GM18909 (cell line): Measurements from ENCODE around the gene TLR1.
"Not testable (repeated sequence)": the region's sequence is repeated elsewhere in the genome, so short reads cannot be mapped to it uniquely, and the experiment has no call there.

Experiments
- ATAC-seq: cut with Tn5 transposase; IDR thresholded peaks from one replicate; pipeline ENCODE4 v1.9.1; 2021; ENCODE audit warnings: mild to moderate bottlenecking; ENCODE audit not compliant: unreplicated experiment, poor library complexity

Gene TLR1

DNA sequence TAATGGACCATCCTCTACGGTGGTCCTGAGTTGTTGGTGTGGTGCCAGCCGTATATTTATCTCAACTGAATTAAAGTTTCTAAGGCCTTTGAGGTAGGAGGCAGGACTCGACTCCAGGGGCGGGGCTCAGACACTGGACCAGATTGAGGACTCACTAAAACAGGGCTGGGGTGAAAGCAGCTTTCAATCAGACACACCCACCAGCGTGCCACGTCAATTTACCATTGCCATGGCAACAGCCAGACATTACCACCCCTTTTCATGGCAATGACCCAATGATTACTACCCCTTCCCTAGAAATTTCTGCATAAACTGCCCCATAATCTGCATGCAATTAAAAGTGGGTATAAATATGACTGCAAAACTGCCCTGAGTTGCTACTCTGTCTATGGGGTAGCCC is 6.7 kb upstream of the TLR1 start:
- ATAC-seq: no peak

DNA sequence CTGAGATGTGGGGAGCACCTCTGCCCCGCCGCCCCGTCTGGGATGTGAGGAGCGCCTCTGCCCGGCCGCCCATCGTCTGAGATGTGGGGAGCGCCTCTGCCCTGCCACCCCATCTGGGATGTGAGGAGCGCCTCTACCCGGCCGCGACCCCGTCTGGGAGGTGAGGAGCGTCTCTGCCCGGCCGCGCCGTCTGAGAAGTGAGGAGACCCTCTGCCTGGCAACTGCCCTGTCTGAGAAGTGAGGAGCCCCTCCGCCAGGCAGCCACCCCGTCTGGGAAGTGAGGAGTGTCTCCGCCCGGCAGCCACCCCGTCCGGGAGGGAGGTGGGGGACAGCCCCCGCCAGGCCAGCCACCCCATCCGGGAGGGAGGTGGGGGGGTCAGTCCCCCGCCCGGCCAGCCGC is 2.9 kb upstream of the TLR1 start:
- not testable (repeated sequence) for ATAC-seq

DNA sequence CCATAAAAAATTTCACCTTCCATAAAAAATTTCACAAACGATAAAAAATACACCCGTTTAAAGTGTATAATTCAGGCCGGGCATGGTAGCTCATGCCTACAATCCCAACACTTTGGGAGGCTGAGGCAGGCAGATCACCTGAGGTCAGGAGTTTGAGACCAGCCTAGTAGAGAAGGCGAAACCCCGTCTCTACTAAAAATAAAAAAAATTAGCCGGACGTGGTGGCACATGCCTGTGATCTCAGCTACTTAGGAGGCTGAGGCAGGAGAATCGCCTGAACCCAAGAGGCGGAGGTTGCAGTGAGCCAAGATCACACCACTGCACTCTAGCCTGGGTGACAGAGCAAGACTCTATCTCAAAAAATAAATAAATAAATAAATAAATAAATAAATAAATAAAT is 1.7 kb upstream of the TLR1 start:
- not testable (repeated sequence) for ATAC-seq

DNA sequence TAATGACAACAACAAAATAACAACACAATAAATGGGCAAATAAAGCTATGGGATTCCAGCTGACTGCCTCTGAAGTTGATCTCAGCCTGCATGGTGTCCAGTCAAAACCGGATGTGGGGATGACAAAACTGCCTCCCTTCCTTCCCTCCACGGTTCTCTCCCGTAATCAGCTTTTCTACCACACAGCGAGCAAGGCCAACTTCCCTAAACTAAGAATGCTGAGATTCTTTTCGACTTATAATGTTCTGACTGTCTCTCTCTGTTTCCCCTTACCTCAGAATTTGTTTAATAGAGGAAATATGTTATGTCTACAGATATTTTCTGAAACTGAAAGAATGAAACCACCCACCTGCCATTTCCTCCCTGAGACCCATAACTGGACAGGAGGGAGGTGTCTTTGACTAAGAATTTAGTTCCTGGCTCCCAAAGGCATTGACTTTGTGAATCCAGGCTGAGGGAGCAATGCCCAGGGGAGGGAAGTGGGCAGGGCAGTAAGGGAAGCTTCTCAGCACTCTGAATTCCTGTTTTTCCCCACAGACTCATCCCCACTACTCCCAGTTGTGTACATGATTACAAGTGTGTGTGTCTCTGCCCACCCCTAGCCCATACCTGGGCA is 1.0 kb upstream of the TLR1 start:
- peak; percentile 80 for ATAC-seq

DNA sequence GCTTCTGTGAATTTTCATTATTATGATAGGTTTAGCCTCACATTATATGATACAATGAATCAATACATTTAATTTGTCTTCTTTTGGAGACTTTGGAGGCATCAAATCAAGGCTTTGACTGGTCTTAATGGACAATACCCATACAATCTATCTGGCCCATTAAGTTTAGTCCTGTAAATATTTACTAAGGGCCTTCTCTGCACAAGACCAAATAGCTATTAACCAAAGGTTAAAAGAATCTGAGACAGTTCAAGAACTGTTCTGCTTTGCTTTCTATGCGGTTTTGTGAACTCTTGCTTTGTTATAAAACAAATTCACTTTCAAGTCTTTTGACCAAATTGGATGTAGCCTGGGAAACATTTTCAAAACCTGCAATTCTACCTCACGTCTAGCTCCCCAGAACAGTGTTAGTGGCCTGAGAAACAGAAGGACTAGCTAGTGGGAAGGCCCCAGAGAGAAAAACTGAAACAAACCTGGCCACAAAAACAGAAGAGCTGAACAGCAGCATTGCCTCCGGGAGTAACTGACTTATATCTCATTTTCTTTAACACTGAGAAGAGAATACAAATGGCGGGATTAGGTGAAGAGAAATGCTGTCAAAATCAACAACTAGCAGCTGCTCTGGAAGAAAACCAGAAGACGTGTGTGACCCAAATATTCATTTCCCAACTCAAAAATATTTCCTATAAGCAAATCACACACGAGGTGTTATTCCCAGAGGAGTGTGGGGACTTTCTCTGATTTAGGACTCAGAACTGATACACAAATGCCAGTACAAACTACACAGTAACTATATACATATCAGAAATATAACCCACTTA is 548 bp downstream of the TLR1 start:
- peak; percentile 68 for ATAC-seq

DNA sequence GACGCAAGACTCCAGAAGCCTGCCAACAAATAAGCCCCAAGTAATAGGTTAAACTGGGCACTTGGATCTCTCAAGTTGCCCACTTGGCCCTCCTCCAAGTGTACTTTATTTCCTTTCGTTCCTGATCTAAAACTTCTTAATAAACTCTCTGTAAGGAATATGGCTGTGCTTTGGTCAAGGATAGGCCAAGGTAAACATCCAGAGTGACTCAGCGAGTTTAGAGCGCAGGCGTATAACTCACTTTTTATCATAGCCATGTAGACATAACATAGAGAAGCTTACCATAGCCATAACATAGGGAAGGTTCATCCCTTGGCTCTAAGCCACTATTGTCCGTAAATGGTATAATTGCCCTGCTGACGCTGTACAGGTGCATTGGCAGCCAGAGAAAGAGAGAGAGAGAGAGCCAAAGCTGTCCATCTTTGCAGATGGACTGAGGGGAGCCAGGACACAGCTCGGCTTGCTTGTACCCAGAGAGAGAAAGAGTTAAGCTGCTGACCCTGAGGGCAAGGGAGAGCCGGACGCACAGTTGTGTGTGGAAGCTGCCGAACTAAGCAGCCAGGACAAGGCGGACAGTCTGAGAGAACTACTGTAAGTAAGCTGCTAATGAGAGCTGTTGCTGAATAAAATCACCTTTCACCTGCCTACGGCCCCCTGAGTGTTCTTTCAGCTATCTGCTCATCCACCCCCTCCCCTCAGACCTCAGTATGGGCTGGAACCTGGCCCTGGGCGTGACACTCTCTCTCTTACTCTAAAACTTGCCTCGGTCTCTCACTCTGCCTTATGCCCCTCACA is 1.8 kb downstream of the TLR1 start:
- no peak for ATAC-seq

DNA sequence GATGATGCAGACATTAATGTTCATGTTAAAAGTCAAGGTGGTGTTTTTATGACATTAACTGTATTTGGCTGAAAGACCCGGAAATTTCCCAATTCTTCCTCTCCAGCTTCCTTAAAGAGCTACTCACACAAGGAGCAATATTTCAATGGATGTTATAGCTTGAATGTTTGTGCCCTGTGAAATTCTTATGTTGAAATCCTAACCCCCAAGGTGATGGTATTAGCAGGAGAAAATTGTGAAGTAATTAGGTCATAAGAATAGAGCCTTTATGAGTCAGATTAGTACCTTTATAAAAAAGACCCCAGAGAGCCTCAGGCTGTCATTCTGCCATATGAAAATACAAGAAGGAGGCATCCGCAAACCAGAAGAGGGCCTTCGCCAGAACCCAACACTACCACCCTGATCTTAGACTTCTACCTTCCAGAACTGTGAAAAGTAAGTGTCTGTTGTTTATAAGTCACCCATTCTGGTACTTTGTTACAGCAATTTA is 3.6 kb downstream of the TLR1 start:
- ATAC-seq: no peak

DNA sequence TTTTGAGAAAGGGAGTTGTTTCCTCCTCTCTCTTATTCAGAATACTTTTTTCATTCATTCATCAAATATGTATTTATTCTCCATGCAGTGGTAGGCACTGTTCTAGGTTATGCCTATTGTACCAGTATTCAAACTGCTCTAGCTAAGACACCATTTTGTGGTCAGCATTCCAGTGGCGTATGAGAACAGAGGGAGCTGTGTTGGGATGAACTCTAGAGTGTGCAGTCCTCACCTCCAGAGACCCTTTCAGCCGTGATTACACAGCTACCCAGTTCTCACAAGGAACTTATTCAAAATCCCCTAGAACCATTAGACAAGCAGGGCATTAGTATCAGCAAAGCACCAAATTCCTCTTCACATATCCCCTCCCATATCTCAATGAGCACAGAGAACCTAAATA is 4.2 kb downstream of the TLR1 start:
- ATAC-seq: no peak

DNA sequence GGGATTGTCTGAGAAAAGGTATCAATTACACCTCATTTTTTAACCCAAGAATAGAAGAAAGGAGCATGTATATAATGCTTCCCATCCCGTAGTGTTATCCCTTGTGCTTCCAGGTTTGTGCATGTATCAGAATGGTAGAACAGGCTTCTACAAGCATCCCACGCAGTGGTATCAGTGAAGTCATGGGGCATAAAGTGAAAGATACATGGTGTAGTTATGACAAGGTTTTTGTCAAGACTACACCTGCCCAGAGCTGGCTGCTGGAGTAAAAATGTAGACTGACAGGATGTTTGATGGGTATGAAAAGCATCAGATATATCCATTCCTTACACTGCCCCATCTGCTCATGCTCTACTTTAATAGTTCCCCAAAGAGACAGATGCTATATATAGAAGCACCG is 9.5 kb downstream of the TLR1 start:
- ATAC-seq: no peak

DNA sequence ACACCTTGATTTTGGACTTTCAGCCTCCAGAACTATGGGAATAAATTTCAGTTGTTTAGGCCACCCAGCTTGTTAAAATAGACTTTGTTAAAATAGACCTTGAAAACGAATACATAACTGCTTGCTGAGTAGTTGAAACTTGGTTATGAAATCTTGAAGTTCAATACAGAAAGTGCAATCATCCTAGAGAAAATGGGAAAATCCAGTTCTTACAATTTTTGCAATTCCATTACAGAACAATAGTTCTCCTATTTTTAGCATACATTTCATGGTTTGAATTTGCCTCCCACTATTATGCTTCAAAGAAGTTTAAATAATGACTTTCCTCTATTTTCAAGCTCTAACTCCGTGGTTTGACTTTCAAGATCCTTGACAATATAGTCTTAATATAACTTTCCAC is 10.5 kb downstream of the TLR1 start:
- no peak for ATAC-seq

DNA sequence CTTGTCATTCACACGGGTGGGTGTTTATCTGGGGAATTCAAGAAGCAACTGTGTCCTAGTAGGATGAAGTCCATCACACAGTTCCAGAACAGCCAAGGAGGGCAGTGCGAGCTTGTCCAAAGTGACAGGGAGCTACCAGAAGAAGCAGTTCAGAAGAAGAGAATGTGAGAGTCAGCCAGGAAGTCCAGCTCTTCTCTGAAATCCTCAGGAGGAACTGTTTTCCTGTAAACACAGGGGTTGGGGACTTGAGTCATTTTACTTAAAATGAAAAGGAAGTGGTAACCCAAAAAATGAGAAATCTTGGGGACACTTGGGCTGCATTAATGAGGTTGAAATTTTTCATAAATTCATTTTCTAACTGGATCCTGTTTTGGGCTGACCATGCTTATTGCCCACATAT is 13.6 kb downstream of the TLR1 start:
- no peak for ATAC-seq

DNA sequence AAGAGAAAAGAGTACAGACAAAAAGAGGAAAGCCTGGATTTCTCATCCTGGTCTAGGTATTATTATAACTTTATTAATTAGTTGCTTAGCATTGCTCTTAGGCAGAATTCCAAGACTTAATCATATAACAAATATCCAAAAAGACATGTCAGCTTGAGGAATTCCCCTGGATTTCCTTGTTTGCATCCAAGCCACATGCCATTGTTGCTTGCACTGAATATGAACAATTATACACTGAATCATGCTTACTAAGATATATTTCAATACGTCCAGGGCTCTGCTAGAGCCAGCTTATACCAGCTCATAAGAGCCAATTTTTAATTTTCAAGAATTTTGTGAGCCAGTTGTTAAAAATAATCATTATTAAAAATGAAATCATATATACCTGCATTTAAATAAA is 16.3 kb downstream of the TLR1 start:
- ATAC-seq: no peak

DNA sequence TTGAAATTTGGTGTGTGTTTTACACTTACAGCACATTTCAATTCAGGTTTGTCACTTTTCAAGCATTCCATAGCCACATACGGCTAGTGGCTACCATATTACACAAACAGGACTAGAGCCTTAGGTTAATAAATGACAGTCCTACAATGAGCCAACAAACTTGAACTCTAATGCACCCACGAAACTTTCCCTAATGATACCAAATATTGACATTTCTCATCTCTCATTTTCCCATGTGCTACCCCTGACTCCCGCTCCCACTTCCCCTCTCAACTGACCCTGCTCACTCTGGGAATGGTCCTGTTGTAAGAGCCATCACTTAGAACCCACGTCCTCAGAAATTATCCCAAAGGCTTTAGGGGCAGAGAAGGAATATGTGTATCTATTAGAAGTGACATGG is 16.9 kb downstream of the TLR1 start:
- no peak for ATAC-seq

DNA sequence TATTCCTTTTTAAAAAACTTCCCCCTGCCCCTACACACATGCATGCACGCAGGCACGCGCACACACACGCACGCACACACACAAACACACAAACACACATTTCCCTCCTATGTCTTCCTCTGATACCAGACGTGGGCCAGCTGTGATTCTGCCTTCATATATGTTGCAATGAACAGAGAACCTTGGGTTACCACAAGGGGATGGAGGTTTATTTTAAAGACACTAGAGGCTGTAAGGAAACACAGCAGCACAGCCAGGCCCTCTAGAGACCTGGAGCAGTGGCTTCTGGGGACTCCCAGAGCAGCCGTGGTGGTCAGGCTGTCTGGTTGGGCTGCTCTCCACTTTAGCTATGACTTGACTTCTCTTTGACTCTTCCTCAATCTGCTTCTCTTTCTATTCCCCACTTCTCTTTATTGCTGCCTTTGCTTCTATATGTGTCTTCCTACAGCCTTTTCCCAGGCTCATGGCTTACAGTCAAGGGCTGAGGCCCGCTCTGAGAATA is 18.6 kb downstream of the TLR1 start:
- ATAC-seq: peak; percentile 63

DNA sequence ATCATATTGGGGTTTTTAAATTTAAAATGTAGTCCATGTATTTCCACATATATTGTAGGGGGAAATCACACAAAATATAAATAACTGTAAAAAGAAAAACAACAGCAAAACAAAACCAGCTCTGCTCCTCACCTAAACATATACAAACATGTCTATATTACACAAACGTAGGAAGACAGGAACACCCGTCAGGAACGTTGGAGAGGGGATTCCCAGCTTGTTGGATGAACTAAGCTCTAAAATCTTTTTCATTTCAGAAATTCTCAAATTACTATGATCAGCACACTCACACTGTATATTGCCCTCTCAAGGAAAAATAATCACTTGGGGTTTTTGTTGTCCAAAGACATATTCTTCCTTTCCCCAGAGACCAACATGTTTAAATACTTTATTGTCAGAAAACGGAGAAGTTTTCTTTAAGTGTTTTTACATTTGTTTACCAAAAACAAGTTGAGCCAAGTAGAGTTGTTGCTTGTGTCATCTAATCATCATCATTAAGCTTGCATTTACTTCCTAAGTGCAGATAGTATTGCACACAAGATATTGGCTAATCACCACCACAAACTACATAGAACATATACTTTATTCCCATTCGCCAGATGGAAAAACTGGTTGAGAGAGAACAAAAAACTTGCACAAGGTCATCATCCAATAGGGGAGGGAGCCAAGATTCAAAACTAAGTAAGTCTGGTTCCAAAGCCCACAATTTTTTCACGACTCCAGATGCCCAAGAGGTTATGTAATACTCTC is 19.4 kb downstream of the TLR1 start:
- ATAC-seq: no peak

DNA sequence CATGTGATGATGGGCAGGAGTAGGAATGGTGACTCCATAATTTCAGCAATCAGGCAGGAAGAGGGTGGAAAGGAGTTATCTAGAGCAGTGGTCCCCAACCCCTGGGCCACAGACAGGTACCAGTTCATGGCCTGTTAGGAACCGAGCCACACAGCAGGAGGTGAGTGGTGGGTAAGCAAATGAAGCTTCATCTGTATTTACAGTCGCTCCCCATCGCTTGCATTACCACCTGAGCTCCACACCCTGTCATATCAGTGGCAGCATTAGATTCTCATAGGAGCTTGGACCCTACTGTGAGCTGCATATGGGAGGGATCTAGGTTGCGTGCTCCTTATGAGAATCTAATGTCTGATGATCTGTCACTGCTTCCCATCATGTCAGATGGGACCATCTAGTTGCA is 20.4 kb downstream of the TLR1 start:
- ATAC-seq: no peak

DNA sequence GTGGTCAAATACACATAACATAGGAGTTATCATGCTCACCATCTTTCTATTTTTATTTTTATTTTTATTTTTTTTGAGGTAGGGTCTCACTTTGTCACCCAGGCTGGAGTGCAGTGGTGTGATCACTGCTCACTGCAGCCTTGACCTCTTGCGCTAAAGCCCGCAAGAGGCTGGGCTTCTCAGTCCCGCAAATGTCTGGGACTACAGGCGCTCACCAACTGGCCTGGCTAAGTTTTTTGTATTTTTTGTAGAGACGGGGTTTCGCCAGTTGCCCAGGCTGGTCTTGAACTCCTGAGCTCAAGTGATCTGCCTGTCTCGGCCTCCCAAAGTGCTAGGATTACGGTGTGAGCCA is 21.5 kb downstream of the TLR1 start:
- ATAC-seq: no peak

DNA sequence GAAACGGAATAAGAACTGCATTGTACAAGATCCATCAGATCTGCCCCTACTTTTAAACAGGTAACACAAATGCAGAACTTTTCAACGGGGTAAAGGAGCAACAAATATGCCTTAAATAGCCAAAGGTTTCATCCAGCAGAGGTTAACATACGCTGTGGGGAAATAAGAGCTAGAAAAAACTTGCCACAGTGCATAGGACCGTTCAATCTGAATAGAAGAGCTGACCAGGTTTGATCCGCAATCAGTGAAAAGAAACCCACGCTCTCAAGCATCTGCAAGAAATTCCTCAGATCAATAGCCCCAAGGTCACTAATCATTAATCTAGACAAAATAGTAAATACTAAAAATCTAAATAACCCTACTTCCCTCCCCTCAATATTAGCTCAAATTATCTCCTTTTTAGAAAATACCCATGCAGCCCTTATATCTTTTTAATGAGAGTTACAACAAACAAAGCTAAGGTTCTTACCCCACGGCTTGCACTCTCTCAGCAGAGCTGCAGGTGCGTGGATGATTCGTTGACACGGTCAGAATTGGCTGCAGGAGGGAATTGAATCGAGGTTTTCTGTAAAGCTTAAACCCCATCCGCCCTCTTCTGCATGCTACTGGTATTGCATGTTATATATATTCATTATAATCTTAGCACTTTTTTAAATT is 22.0 kb downstream of the TLR1 start, which contains the start of gene TLR10:
Gene TLR10, minus strand, starts transcription at position 539 of the 657 bp plus-strand sequence. CDS start 7,400 bp downstream, outside the sequence.
- peak; percentile 69 for ATAC-seq

DNA sequence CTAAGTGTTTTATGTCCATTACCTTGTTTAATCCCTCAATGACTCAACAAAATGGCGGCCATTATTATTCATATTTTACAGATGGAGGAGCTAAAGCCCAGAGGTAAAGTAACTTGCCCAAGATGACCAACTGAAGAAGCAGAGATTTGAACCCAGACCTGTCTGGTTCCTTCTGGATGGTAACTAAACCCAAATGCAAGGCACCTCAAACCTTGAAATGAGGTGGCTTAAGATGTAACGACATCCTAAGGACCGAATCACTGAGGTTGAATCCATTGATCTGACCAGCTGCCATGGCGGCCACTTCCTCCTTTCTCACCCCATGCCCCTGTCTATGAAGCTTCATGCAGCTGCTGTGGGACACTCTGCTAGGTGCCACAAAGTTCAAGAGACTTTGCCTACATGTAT is 22.7 kb downstream of the TLR1 start:
- ATAC-seq: peak; percentile 37
